OCI-LY7 (cell line): ENCODE data around the gene KCNK1. TPM values are rescaled to one million over a fixed set of nuclear protein-coding genes. Genes with fewer than 3 reads are reported as not detected.

Experiments used
- BruUV-seq: library from RNA; stranded (reverse); fragments of 400-500 nt; replicated peaks from 2 replicates; lab custom pipeline; 2021; lab: Mats Ljungman, UMichigan
- CTCF ChIA-PET: fragments of 300-600 bp; sonication (Branson Sonifier 250); formaldehyde crosslinking; loops from one replicate; lab custom pipeline; 2022; ENCODE audit warnings: antibody characterized with exemption; ENCODE audit not compliant: unreplicated experiment; lab: Charles Lee
- POLR2A ChIA-PET: fragments of 300-600 bp; sonication (Branson Sonifier 250); formaldehyde crosslinking; loops from one replicate; lab custom pipeline; 2022; ENCODE audit warnings: antibody characterized with exemption; lab: Charles Lee
- DNase-seq: peaks from one replicate; pipeline ENCODE4 v3.0.0-alpha.2; 2015; ENCODE audit warnings: low spot score
- H2AFZ ChIP-seq: fragments of 200-600 bp; sonication (generic), shearing (Covaris generic); 2 replicates; pipeline ENCODE4 v1.6.1; 2014; ENCODE audit warnings: mild to moderate bottlenecking, antibody characterized with exemption, low read length, moderate library complexity
- H3K27ac ChIP-seq: fragments of 200-600 bp; sonication (generic); 2 replicates; pipeline ENCODE4 v1.5.1; 2014; ENCODE audit warnings: mixed run types, low read depth, mild to moderate bottlenecking, moderate library complexity, low read length, inconsistent platforms; ENCODE audit not compliant: poor library complexity, severe bottlenecking
- H3K36me3 ChIP-seq: fragments of 200-600 bp; sonication (generic); 2 replicates; pipeline ENCODE4 v1.6.1; 2014; ENCODE audit warnings: mild to moderate bottlenecking, antibody characterized with exemption, low read length, moderate library complexity, mixed read lengths; ENCODE audit not compliant: insufficient read depth
- H3K4me1 ChIP-seq: fragments of 200-600 bp; sonication (generic); 2 replicates; pipeline ENCODE4 v1.5.1; 2014; ENCODE audit warnings: mild to moderate bottlenecking, low read length; ENCODE audit not compliant: insufficient read depth, poor library complexity, severe bottlenecking
- H3K4me2 ChIP-seq: fragments of 200-600 bp; sonication (generic); 2 replicates; pipeline ENCODE4 v1.6.1; 2014; ENCODE audit warnings: mild to moderate bottlenecking, low read length
- H3K4me3 ChIP-seq: fragments of 200-600 bp; sonication (generic); 2 replicates; pipeline ENCODE4 v1.5.1; 2014; ENCODE audit warnings: mild to moderate bottlenecking, low read depth, low read length; ENCODE audit not compliant: poor library complexity, severe bottlenecking
- H3K79me2 ChIP-seq: fragments of 200-600 bp; sonication (generic); 2 replicates; pipeline ENCODE4 v1.6.1; 2016; ENCODE audit warnings: low read depth, mild to moderate bottlenecking, low read length, moderate library complexity, mixed read lengths; ENCODE audit not compliant: insufficient read depth
- H3K9me2 ChIP-seq: fragments of 200-600 bp; sonication (generic); 2 replicates; pipeline ENCODE4 v1.6.1; 2016; ENCODE audit warnings: mild to moderate bottlenecking, low read length, mixed read lengths; ENCODE audit not compliant: insufficient read depth
- H3K9me3 ChIP-seq: fragments of 200-600 bp; sonication (generic); 2 replicates; pipeline ENCODE4 v1.6.1; 2014; ENCODE audit warnings: mild to moderate bottlenecking, mixed run types, low read length, mixed read lengths
- H4K20me1 ChIP-seq: fragments of 200-600 bp; sonication (generic); 2 replicates; pipeline ENCODE4 v1.6.1; 2014; ENCODE audit warnings: mild to moderate bottlenecking, antibody characterized with exemption, low read length, moderate library complexity, mixed read lengths; ENCODE audit not compliant: insufficient read depth
- EZH2phosphoT487 ChIP-seq: fragments of 200-600 bp; sonication (generic); IDR thresholded peaks from 2 replicates; pipeline ENCODE4 v1.6.1; 2018; ENCODE audit warnings: low read depth, borderline replicate concordance, mild to moderate bottlenecking, mixed run types, antibody characterized with exemption, low read length, moderate library complexity, mixed read lengths
- intact Hi-C: fragments of 100-400 bp; cut with micrococcal nuclease; formaldehyde crosslinking; loops from one replicate; pipeline ENCODE4 v1.10.0; 2022; ENCODE audit not compliant: unreplicated experiment
- total RNA-seq, 2 experiments: library from RNA; depleted of rRNA in 1 of 2; stranded (reverse); fragments of >200 nt in 1 of 2; shearing (Covaris generic) in 1 of 2; gene quantifications; 2 replicates each; pipeline ENCODE4 v1.2.3, GENCODE V29; 2014 to 2022
- TF ChIP-seq, protein P1 (sequence below): fragments of 200-600 bp; sonication (generic); conservative IDR thresholded peaks from 2 replicates; pipeline ENCODE4 v1.5.1; 2014; ENCODE audit warnings: mild to moderate bottlenecking, antibody characterized with exemption, low read length, moderate library complexity, mixed read lengths

Gene KCNK1
- total RNA-seq, 2 experiments from 2014 or later: not detected

DNA sequence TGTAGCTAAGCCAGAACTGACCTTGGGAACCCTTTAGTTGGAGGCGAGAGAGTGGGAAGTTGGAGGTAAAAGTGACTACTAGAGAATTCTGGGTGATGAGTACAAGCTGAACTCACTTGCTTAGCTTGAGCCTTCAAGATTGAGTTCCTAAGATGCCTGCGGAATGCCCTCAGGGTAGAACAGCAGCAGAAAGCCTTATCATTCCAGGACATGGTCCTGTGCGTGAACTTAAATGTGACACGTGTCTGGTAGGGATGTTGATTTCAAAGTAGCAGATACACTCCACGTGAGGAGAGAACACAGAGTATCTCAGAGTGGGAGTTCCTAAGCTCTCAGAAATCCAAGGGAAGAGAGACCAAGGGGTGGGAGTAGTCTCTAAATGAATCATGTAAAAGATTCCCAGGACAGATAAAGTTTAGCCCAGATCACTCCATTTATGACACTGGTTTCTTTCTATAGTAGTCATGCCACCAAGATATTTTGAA is 60.1 kb downstream of the KCNK1 start:
- Histone ChIP-seq H4K20me1 (no peaks in the 10 kb centered on the region), H3K9me3 (no peaks in the 10 kb centered on the region), H3K4me1 (no peaks in the 10 kb centered on the region), H3K36me3 (no peaks in the 10 kb centered on the region), H2AFZ (no peak overlapping the region), H3K4me2 (no peak overlapping the region), H3K4me3 (no peak overlapping the region), H3K79me2 (no peaks in the 10 kb centered on the region), H3K27ac (no peak overlapping the region), H3K9me2 (no peaks in the 10 kb centered on the region)
- intact Hi-C loops: no loop called here
- CTCF ChIA-PET: no interaction called here
- no peak for TF ChIP-seq EZH2phosphoT487
- TF ChIP-seq, protein P1, sequence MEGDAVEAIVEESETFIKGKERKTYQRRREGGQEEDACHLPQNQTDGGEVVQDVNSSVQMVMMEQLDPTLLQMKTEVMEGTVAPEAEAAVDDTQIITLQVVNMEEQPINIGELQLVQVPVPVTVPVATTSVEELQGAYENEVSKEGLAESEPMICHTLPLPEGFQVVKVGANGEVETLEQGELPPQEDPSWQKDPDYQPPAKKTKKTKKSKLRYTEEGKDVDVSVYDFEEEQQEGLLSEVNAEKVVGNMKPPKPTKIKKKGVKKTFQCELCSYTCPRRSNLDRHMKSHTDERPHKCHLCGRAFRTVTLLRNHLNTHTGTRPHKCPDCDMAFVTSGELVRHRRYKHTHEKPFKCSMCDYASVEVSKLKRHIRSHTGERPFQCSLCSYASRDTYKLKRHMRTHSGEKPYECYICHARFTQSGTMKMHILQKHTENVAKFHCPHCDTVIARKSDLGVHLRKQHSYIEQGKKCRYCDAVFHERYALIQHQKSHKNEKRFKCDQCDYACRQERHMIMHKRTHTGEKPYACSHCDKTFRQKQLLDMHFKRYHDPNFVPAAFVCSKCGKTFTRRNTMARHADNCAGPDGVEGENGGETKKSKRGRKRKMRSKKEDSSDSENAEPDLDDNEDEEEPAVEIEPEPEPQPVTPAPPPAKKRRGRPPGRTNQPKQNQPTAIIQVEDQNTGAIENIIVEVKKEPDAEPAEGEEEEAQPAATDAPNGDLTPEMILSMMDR: no peak
- DNase-seq: no peak
- BruUV-seq: no TSS peak
- POLR2A ChIA-PET: interaction anchor here (1.3 kb wide), 1 partner anchor 102 kb away, joined by 3 read pairs; no protein-coding TSS in a partner anchor

DNA sequence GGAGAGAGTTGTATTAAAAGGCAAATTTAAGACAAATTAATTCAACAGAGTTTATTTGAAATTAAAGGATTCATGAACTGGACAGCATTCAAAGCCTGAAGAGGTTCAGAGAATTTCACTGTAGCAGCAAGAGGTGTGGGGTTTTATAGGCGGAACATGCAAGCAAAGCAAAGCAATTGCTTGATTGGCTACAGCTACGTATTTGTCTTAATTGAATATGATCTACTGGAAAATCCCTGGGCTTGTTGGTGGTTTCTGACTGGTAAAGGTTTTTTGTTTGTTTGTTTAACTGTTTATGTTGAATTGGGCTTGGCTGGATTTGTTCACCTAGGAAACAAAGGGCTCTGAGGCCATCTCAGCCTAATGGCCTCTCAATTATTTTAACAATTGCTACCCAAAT is 61.5 kb downstream of the KCNK1 start:
- ChIA-PET CTCF (no interaction called here), POLR2A (no interaction called here)
- no TSS peak for BruUV-seq
- no peak overlapping the region for H3K4me3 ChIP-seq
- no peaks in the 10 kb centered on the region for H3K4me1 ChIP-seq
- TF ChIP-seq EZH2phosphoT487: no peak
- TF ChIP-seq, protein P1: no peak
- no peaks in the 10 kb centered on the region for H3K79me2 ChIP-seq
- H3K4me2 ChIP-seq: no peak overlapping the region
- no peaks in the 10 kb centered on the region for H3K9me2 ChIP-seq
- no peaks in the 10 kb centered on the region for H4K20me1 ChIP-seq
- intact Hi-C loops: no loop called here
- no peak overlapping the region for H3K27ac ChIP-seq
- no peaks in the 10 kb centered on the region for H3K9me3 ChIP-seq
- DNase-seq: no peak
- no peaks in the 10 kb centered on the region for H3K36me3 ChIP-seq
- no peak overlapping the region for H2AFZ ChIP-seq

DNA sequence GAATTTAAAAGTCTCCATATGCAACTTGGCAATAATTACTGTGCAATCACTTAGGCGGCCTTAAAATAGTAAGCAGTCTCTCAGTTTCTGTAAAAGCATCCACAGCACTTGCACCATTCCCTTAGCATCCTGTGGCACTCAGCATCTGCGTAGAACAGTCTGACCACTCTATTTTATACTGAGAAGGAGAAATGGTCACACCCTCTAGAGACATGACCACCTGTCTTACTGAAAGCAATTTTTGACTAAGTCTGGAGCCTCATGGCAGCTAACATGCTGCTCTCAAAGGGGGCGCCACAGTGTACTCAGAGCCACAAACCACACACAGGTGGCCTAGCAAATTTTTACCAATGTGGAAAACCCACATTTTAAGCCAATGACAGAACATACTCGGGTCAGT is 62.0 kb downstream of the KCNK1 start:
- Histone ChIP-seq H2AFZ (no peak overlapping the region), H4K20me1 (no peaks in the 10 kb centered on the region), H3K9me3 (no peaks in the 10 kb centered on the region), H3K27ac (no peak overlapping the region), H3K36me3 (no peaks in the 10 kb centered on the region), H3K4me2 (no peak overlapping the region), H3K79me2 (no peaks in the 10 kb centered on the region), H3K9me2 (no peaks in the 10 kb centered on the region), H3K4me1 (no peaks in the 10 kb centered on the region), H3K4me3 (no peak overlapping the region)
- POLR2A ChIA-PET: no interaction called here
- CTCF ChIA-PET: no interaction called here
- no peak for TF ChIP-seq EZH2phosphoT487
- TF ChIP-seq, protein P1: no peak
- intact Hi-C loops: no loop called here
- DNase-seq: no peak
- BruUV-seq: no TSS peak
